ENCODE data around the gene RLN2. TPM values are rescaled to one million over a fixed set of nuclear protein-coding genes. Genes with fewer than 3 reads are reported as not detected.

RLN2 gene
- total and polyA plus RNA-seq, 4 donors = 0.49 to 0.98 (median 0.83) TPM; not detected in 1

GRCh38 chr9:5305741-5306140, 1.2 kb upstream of the RLN2 start:
- Histone ChIP-seq H3K9ac (ENCODE audit: insufficient read depth in 1 of 2, low read length in 2 of 2) (no peak overlapping the region), H3K9me3 (ENCODE audit: control insufficient read depth in 4 of 4, insufficient read depth in 3 of 4, low read length in 3 of 4) (no peaks in the 10 kb centered on the region), H3K36me3 (ENCODE audit: control insufficient read depth in 4 of 4, insufficient read depth in 4 of 4, low read length in 4 of 4) (no peaks in the 10 kb centered on the region), H3K27ac (ENCODE audit: low read depth in 1 of 2, low read length in 1 of 2) (no peak overlapping the region), H3K27me3 (ENCODE audit: control insufficient read depth in 3 of 3, insufficient read depth in 3 of 3, low read length in 2 of 3) (peaks cover 0 to 6% (median 0%) of the 10 kb centered on the region in 3 donors), H3K4me3 (no peak overlapping the region), H3K4me1 (ENCODE audit: control insufficient read depth in 5 of 5, insufficient read depth in 5 of 5, low read length in 5 of 5) (no peaks in the 10 kb centered on the region)
- no peak for TF ChIP-seq CTCF (IDR thresholded peaks at IDR 0.05; ENCODE audit: control extremely low read depth, extremely low read depth)
- 90 to 92% methylated on average over 2 of the region's 2 CpGs for WGBS, 2 donors
- no peak for ATAC-seq (ENCODE audit: insufficient read depth, low FRiP score)
- DNase-seq = no peak

- no peak for TF ChIP-seq CTCF (IDR thresholded peaks at IDR 0.05; ENCODE audit: control extremely low read depth, extremely low read depth)
- H3K27me3 ChIP-seq (ENCODE audit: control insufficient read depth in 3 of 3, insufficient read depth in 3 of 3, low read length in 2 of 3) = peaks cover 0 to 6% (median 0%) of the 10 kb centered on the region in 3 donors
- DNase-seq = no peak
- ATAC-seq (ENCODE audit: insufficient read depth, low FRiP score) = no peak
- H3K4me1 ChIP-seq (ENCODE audit: control insufficient read depth in 5 of 5, insufficient read depth in 5 of 5, low read length in 5 of 5) = no peaks in the 10 kb centered on the region
- no peak overlapping the region for H3K27ac ChIP-seq (ENCODE audit: low read depth in 1 of 2, low read length in 1 of 2)
- H3K4me3 ChIP-seq = no peak overlapping the region
- WGBS, 2 donors = 24 to 53% methylated on average over 4 of the region's 4 CpGs
- no peaks in the 10 kb centered on the region for H3K36me3 ChIP-seq (ENCODE audit: control insufficient read depth in 4 of 4, insufficient read depth in 4 of 4, low read length in 4 of 4)
- no peak overlapping the region for H3K9ac ChIP-seq (ENCODE audit: insufficient read depth in 1 of 2, low read length in 2 of 2)
- H3K9me3 ChIP-seq (ENCODE audit: control insufficient read depth in 4 of 4, insufficient read depth in 3 of 4, low read length in 3 of 4) = no peaks in the 10 kb centered on the region
These were observed 3.0 kb downstream of the RLN2 start for GRCh38 chr9:5301544-5301943.

GRCh38 chr9:5292141-5292540, 12.4 kb downstream of the RLN2 start:
- H3K27me3 ChIP-seq (ENCODE audit: control insufficient read depth in 3 of 3, insufficient read depth in 3 of 3, low read length in 2 of 3) = no peaks in the 10 kb centered on the region
- TF ChIP-seq CTCF (IDR thresholded peaks at IDR 0.05; ENCODE audit: control extremely low read depth, extremely low read depth) = no peak
- no peaks in the 10 kb centered on the region for H3K4me1 ChIP-seq (ENCODE audit: control insufficient read depth in 5 of 5, insufficient read depth in 5 of 5, low read length in 5 of 5)
- H3K36me3 ChIP-seq (ENCODE audit: control insufficient read depth in 4 of 4, insufficient read depth in 4 of 4, low read length in 4 of 4) = no peaks in the 10 kb centered on the region
- no peak for DNase-seq
- ATAC-seq (ENCODE audit: insufficient read depth, low FRiP score) = no peak
- H3K9me3 ChIP-seq (ENCODE audit: control insufficient read depth in 4 of 4, insufficient read depth in 3 of 4, low read length in 3 of 4) = no peaks in the 10 kb centered on the region
- 96 to 100% methylated on average over 1 of the region's 1 CpG for WGBS, 2 donors
- no peak overlapping the region for H3K4me3 ChIP-seq
- no peak overlapping the region for H3K9ac ChIP-seq (ENCODE audit: insufficient read depth in 1 of 2, low read length in 2 of 2)
- no peak overlapping the region for H3K27ac ChIP-seq (ENCODE audit: low read depth in 1 of 2, low read length in 1 of 2)

GRCh38 chr9:5288591-5288990, 15.9 kb downstream of the RLN2 start:
- no peak overlapping the region for H3K9ac ChIP-seq (ENCODE audit: insufficient read depth in 1 of 2, low read length in 2 of 2)
- WGBS, 2 donors = 41 to 72% methylated on average over 1 of the region's 1 CpG
- no peak for TF ChIP-seq CTCF (IDR thresholded peaks at IDR 0.05; ENCODE audit: control extremely low read depth, extremely low read depth)
- ATAC-seq (ENCODE audit: insufficient read depth, low FRiP score) (no peak), DNase-seq (no peak)
- H3K27ac ChIP-seq (ENCODE audit: low read depth in 1 of 2, low read length in 1 of 2) = no peak overlapping the region
- no peaks in the 10 kb centered on the region for H3K27me3 ChIP-seq (ENCODE audit: control insufficient read depth in 3 of 3, insufficient read depth in 3 of 3, low read length in 2 of 3)
- H3K4me3 ChIP-seq = no peak overlapping the region
- no peaks in the 10 kb centered on the region for H3K36me3 ChIP-seq (ENCODE audit: control insufficient read depth in 4 of 4, insufficient read depth in 4 of 4, low read length in 4 of 4)
- peaks cover 0 to 2% (median 0%) of the 10 kb centered on the region in 4 donors for H3K9me3 ChIP-seq (ENCODE audit: control insufficient read depth in 4 of 4, insufficient read depth in 3 of 4, low read length in 3 of 4)
- no peaks in the 10 kb centered on the region for H3K4me1 ChIP-seq (ENCODE audit: control insufficient read depth in 5 of 5, insufficient read depth in 5 of 5, low read length in 5 of 5)
